Glomerular visceral epithelial cell (primary cell): Measurements from ENCODE around the gene PRKCA.

Experiments
- DNase-seq: peaks from one replicate; pipeline ENCODE4 v3.0.0-alpha.2; 2016; ENCODE audit errors: extremely low spot score

Gene PRKCA

GRCh38 chr17:66775271-66775670, 472.9 kb downstream of the PRKCA start:
- no peak for DNase-seq

GRCh38 chr17:66775881-66776400, 473.5 kb downstream of the PRKCA start:
- no peak for DNase-seq

- DNase-seq = no peak
Measured at GRCh38 chr17:66776999-66777688, 474.7 kb downstream of the PRKCA start.

GRCh38 chr17:66777689-66778225, 475.3 kb downstream of the PRKCA start:
- DNase-seq = no peak

GRCh38 chr17:66778531-66779236, 476.3 kb downstream of the PRKCA start:
- no peak for DNase-seq

GRCh38 chr17:66779237-66779606, 476.8 kb downstream of the PRKCA start:
- DNase-seq = no peak

GRCh38 chr17:66781135-66781534, 478.7 kb downstream of the PRKCA start:
- DNase-seq = no peak

GRCh38 chr17:66782851-66783250, 480.4 kb downstream of the PRKCA start:
- DNase-seq = no peak

- no peak for DNase-seq
Measured at GRCh38 chr17:66783656-66784381, 481.4 kb downstream of the PRKCA start.

- DNase-seq = no peak
Measured at GRCh38 chr17:66784621-66785364, 482.4 kb downstream of the PRKCA start.

- no peak for DNase-seq
Measured at GRCh38 chr17:66786107-66786506, 483.7 kb downstream of the PRKCA start.

- DNase-seq = no peak
Measured at GRCh38 chr17:66787914-66788313, 485.5 kb downstream of the PRKCA start.

- no peak for DNase-seq
Measured at GRCh38 chr17:66789093-66789492, 486.7 kb downstream of the PRKCA start.

GRCh38 chr17:66789961-66790437, 487.6 kb downstream of the PRKCA start:
- no peak for DNase-seq

- no peak for DNase-seq
Measured at GRCh38 chr17:66790501-66791061, 488.2 kb downstream of the PRKCA start.

GRCh38 chr17:66791347-66791746, 488.9 kb downstream of the PRKCA start:
- DNase-seq = no peak

GRCh38 chr17:66793814-66794213, 491.4 kb downstream of the PRKCA start:
- DNase-seq = no peak

GRCh38 chr17:66795486-66795885, 493.1 kb downstream of the PRKCA start:
- DNase-seq = no peak

- DNase-seq = no peak
Measured at GRCh38 chr17:66799849-66800537, 497.6 kb downstream of the PRKCA start.

- DNase-seq = no peak
Measured at GRCh38 chr17:66803474-66803951, 501.1 kb downstream of the PRKCA start.
